ENCODE data around the gene NOL8.

DNA sequence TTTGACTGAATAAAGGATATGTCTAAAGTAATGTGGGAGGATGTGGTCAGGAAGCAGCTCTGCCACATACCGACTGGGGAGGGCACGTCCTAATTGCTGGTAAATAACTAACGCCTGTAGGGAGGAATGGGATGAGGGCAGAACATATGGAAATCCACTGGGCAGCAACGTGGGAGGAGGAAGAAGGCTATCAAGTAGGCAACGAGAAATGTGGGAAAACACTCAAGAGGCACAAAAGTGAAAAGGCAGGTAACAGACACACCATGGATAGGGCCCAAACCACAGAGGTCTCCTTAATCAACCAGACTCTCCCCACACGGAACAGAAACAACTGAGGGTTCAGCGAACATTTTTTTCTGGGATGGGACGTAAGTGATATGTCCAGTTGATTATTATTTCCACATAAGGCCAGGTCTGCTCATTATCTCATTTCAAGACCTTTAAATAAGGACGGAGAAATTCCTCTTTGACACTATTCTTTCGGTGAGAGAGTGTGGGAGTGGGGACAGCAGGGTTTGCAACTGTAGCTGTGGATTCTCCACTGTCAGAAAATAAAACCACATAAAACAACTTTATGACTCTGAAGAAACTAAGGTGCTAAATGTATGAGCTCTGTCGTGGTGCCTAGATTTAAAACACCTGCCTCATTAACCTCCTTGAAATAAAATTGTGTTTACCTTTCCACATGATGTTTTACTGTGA lies 48.7 kb downstream of the NOL8 start:
- TF ChIP-seq ELF4 (IDR thresholded peaks at IDR 0.05) (no peak), FOXA1 (IDR thresholded peaks at IDR 0.05) (no peak), TARDBP (IDR thresholded peaks at IDR 0.05) (no peak)
